Parathyroid adenoma (tissue), 2 donors: ENCODE data around the gene DENND6B.
"Not testable (repeated sequence)": the region's sequence is repeated elsewhere in the genome, so short reads cannot be mapped to it uniquely, and the experiment has no call there.

Source experiments
- H2AFZ ChIP-seq: fragments of 300-600 bp; sonication (generic); one replicate; pipeline ENCODE4 v1.7.0; 2017; ENCODE audit warnings: antibody characterized with exemption, mild to moderate bottlenecking
- H3K27ac ChIP-seq: fragments of 300-600 bp; sonication (generic); one replicate; pipeline ENCODE4 v1.7.0; 2017
- H3K27me3 ChIP-seq: fragments of 300-600 bp; sonication (generic); one replicate; pipeline ENCODE4 v1.7.0; 2017; ENCODE audit warnings: low read length; ENCODE audit not compliant: control insufficient read depth, insufficient read depth
- H3K36me3 ChIP-seq: fragments of 300-600 bp; sonication (generic); one replicate; pipeline ENCODE4 v1.7.0; 2017; ENCODE audit warnings: low read length; ENCODE audit not compliant: control insufficient read depth, insufficient read depth
- H3K4me1 ChIP-seq: fragments of 300-600 bp; sonication (generic); one replicate; pipeline ENCODE4 v1.7.0; 2017; ENCODE audit warnings: control low read depth
- H3K4me2 ChIP-seq: fragments of 300-600 bp; sonication (generic); one replicate; pipeline ENCODE4 v1.7.0; 2017; ENCODE audit warnings: low read length
- H3K4me3 ChIP-seq: fragments of 300-600 bp; sonication (generic); one replicate; pipeline ENCODE4 v1.7.0; 2017; ENCODE audit warnings: low read depth, low read length
- H3K79me2 ChIP-seq: fragments of 300-600 bp; sonication (generic); one replicate; pipeline ENCODE4 v1.7.0; 2017; ENCODE audit warnings: control low read depth
- H3K9ac ChIP-seq: fragments of 300-600 bp; sonication (generic); one replicate; pipeline ENCODE4 v1.7.0; 2017; ENCODE audit warnings: mild to moderate bottlenecking
- H3K9me3 ChIP-seq: fragments of 300-600 bp; sonication (generic); one replicate; pipeline ENCODE4 v1.7.0; 2017; ENCODE audit warnings: low read length; ENCODE audit not compliant: control insufficient read depth
- TF ChIP-seq, protein P1 (sequence below): fragments of 300-600 bp; sonication (generic); IDR thresholded peaks from one replicate; pipeline ENCODE4 v1.7.0; 2017; ENCODE audit warnings: antibody characterized with exemption, mild to moderate bottlenecking
- donor health status: primary hyperparathyroidism.

The DENND6B gene

DNA sequence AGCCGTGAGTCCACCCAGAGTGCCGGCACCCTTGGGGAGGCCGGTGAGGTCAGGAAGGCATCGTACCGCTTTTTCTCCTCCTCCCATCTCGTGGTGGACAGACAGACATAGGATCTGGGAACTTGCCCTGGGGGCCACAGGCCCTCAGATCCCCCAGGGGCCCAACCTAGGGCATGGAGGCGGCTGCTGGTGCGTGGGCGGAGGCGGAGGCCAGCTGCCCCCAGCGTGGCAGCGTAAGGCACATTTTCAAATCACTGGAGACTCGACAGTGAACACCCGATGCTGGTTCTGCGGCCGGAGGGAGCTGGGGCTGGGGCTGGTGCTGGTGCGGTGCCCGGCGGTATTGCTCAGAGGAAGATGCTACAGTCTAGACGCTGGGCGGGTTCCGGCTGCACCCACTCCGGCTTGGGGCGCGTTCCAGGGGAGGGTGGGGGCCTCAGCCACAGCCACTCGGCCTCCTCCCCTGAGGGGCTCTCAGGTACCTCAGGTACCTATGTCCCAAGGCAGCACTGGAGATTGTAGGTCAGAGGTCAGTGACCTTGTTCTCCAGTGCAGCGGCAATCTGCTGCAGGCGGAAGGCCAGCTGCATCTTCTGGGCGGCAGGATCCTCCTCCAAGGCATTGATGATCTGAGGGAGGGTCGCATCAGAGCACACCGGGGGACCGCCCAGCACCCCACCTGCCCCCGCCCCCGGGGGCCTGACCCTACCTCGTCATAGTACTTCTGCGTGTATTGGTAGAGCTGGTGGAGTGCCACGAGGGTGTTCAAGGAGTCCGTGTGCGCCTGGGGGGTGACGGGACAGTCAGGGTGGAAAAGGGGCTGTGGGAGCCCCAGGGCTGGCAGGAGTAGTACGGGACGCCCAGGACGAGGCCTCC is 51.4 kb downstream of the DENND6B start:
- no peaks in the 10 kb centered on the region for H3K9me3 ChIP-seq
- no peak overlapping the region for H3K9ac ChIP-seq
- no peak overlapping the region for H2AFZ ChIP-seq
- no peaks in the 10 kb centered on the region for H3K27me3 ChIP-seq
- H3K27ac ChIP-seq, result no peak overlapping the region
- TF ChIP-seq, protein P1, sequence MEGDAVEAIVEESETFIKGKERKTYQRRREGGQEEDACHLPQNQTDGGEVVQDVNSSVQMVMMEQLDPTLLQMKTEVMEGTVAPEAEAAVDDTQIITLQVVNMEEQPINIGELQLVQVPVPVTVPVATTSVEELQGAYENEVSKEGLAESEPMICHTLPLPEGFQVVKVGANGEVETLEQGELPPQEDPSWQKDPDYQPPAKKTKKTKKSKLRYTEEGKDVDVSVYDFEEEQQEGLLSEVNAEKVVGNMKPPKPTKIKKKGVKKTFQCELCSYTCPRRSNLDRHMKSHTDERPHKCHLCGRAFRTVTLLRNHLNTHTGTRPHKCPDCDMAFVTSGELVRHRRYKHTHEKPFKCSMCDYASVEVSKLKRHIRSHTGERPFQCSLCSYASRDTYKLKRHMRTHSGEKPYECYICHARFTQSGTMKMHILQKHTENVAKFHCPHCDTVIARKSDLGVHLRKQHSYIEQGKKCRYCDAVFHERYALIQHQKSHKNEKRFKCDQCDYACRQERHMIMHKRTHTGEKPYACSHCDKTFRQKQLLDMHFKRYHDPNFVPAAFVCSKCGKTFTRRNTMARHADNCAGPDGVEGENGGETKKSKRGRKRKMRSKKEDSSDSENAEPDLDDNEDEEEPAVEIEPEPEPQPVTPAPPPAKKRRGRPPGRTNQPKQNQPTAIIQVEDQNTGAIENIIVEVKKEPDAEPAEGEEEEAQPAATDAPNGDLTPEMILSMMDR, result no peak
- H3K36me3 ChIP-seq, result no peaks in the 10 kb centered on the region
- no peaks in the 10 kb centered on the region for H3K79me2 ChIP-seq
- no peak overlapping the region for H3K4me2 ChIP-seq
- H3K4me3 ChIP-seq, result no peak overlapping the region
- H3K4me1 ChIP-seq, result no peaks in the 10 kb centered on the region

DNA sequence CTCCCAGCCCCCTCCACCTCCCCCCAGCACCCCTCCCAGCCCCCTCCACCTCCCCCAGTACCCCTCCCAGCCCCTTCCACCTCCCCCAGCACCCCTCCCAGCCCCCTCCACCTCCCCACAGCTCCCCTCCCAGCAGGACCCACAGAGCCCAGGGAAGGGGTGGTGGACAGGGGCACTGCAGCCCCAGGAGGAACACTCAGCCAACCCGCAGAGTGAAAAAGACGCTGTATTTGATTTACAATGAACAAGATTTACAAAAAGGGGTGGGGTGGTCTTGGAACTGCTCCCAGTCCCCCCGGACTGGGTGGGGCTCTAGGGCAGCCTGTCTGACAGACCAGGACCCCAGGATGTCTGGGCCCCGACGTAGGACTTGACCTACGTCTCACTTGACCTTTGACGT is 52.0 kb downstream of the DENND6B start:
- Histone ChIP-seq H3K79me2 (no peaks in the 10 kb centered on the region), H3K27ac (no peak overlapping the region), H3K9me3 (no peaks in the 10 kb centered on the region), H3K36me3 (no peaks in the 10 kb centered on the region), H3K4me1 (no peaks in the 10 kb centered on the region), H3K4me2 (no peak overlapping the region), H3K27me3 (no peaks in the 10 kb centered on the region), H3K4me3 (no peak overlapping the region), H3K9ac (no peak overlapping the region), H2AFZ (no peak overlapping the region)
- TF ChIP-seq, protein P1, result no peak

DNA sequence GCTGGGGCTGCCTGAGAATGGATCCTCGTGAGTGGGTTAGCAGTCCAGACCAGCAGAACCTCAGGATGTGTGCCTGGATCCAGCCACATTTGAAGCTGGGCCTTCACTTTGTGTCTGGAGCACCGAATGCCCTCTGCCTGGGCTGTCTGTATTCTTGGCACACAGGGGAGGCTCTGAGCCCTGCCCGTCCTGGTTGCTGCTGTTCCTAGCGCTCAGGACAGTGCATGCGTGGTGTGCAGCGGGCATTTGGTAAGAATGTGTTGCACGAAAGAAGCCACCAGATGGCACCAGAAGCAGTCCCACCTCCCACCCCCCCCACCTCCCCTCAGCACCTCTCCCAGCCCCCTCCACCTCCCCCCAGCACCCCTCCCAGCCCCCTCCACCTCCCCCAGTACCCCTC is 52.5 kb downstream of the DENND6B start:
- no peaks in the 10 kb centered on the region for H3K79me2 ChIP-seq
- no peak overlapping the region for H3K4me3 ChIP-seq
- no peaks in the 10 kb centered on the region for H3K4me1 ChIP-seq
- no peak overlapping the region for H3K27ac ChIP-seq
- H3K9ac ChIP-seq, result no peak overlapping the region
- H3K4me2 ChIP-seq, result no peak overlapping the region
- TF ChIP-seq, protein P1, result no peak
- H2AFZ ChIP-seq, result no peak overlapping the region
- H3K36me3 ChIP-seq, result no peaks in the 10 kb centered on the region
- no peaks in the 10 kb centered on the region for H3K9me3 ChIP-seq
- no peaks in the 10 kb centered on the region for H3K27me3 ChIP-seq

DNA sequence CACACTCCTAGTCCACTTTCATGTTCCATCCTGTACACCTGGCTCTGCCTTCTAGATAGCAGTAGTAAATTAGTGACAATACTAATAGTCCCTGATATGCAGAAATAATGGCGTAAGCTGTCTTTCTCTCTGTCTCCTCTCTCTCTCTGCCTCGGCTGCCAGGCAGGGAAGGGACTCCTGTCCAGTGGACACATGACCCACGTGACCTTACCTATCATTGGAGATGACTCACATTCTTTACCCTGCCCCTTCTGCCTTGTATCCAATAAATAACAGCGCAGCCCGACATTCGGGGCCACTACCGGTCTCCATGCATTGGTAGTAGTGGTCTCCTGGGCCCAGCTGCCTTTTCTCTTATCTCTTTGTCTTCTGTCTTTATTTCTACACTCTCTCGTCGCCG is 53.0 kb downstream of the DENND6B start:
- H2AFZ ChIP-seq, H3K27ac ChIP-seq, H3K36me3 ChIP-seq, H3K79me2 ChIP-seq, H3K9ac ChIP-seq, H3K4me3 ChIP-seq, H3K27me3 ChIP-seq, H3K9me3 ChIP-seq, H3K4me2 ChIP-seq, H3K4me1 ChIP-seq: not testable (repeated sequence)

DNA sequence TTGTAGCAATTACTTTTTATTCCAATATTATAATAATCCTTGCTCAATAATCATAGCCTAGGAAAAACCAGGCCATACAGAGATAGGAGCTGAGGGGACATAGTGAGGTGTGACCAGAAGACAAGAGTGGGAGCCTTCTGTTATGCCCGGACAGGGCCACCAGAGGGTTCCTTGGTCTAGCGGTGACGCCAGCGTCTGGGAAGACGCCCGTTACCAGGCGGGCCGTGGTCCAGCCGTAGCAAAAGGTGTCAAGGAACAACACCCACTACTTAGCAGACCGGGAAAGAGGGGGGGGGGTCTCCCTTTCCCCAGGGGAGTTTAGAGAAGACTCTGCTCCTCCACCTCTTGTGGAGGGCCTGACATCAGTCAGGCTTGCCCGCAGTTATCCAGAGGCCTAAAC is 53.5 kb downstream of the DENND6B start:
- H3K4me2 ChIP-seq, H3K36me3 ChIP-seq, H3K9ac ChIP-seq, H3K27me3 ChIP-seq, H3K4me3 ChIP-seq, H3K4me1 ChIP-seq, H3K27ac ChIP-seq, H3K9me3 ChIP-seq, H2AFZ ChIP-seq, H3K79me2 ChIP-seq: not testable (repeated sequence)
